Measurements from ENCODE around the gene KAT6B. TPM values are rescaled to one million over a fixed set of nuclear protein-coding genes. Genes with fewer than 3 reads are reported as not detected.

Gene KAT6B
- total RNA-seq, 1 donor from 2014 or later = 24.6 TPM

DNA sequence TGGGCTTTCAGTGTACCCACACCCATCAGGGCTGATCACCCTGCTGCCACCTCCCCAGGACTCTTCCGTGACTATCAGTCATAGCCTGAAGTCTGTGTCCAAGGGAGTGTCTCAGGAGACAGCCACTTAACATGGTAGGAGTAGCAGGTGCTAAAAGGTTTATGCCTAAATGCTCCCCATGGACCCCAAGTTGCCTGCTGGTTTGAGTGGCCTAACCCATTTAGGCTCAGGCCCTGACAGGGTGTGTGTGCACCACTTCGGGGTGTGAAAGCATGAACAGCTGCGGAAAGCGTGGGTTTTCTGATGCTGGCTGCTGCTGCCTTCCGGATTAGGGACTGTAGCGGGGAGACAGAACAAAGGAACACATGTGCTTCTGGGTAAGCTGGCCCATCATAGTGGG is 191.9 kb downstream of the KAT6B start:
- DNase-seq (ENCODE audit: low spot score) = no peak
- Mint-ChIP-seq H3K27ac (no peak overlapping the region), H3K9me3 (peaks cover 4% of the 10 kb centered on the region), H3K4me1 (ENCODE audit: low read depth) (peaks cover 53% of the 10 kb centered on the region), H3K27me3 (ENCODE audit: insufficient read depth) (no peaks in the 10 kb centered on the region), H3K4me3 (no peak overlapping the region), H3K36me3 (ENCODE audit: low read depth) (peaks cover 15% of the 10 kb centered on the region)
- intact Hi-C loops (cut with micrococcal nuclease) = loop anchor here (2.0 to 10.0 kb wide), 2 partner anchors 433 to 513 kb away; no protein-coding TSS in a partner anchor

DNA sequence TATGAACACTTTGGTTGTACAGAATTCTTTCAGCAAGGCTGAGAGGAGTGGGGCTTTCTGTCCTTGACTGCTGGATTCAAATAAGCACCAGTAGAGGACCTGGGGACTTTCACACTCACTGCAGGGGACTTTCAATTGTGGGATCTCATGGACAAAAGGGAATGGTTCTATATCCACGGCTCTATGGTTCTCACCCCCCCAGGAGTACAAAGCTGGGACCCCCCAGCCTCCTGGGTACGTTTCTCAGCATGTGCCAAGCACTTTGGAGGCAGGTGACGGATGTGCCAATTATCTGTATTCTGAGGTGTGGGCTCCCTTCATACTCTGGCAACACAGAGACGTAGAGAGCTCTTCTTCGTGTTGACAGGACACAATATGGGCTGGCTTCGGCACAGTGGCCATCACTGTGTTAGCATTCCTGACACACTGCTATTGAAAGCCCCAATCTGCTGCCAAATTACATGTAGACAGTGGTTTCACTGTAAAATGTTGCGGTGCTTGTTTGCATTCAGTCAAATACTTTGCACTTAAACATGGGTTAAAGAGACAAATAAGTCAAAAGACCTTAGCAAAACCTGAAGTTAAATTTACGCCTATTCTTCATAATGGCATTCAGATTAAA is 192.4 kb downstream of the KAT6B start:
- no peak overlapping the region for H3K4me3 Mint-ChIP-seq
- intact Hi-C loops (cut with micrococcal nuclease) = loop anchor here (1.0 to 10.0 kb wide), 3 partner anchors 279 to 514 kb away; no protein-coding TSS in a partner anchor
- H3K36me3 Mint-ChIP-seq (ENCODE audit: low read depth) = peaks cover 11% of the 10 kb centered on the region
- H3K4me1 Mint-ChIP-seq (ENCODE audit: low read depth) = peaks cover 47% of the 10 kb centered on the region
- no peak overlapping the region for H3K27ac Mint-ChIP-seq
- DNase-seq (ENCODE audit: low spot score) = no peak
- peaks cover 4% of the 10 kb centered on the region for H3K9me3 Mint-ChIP-seq
- H3K27me3 Mint-ChIP-seq (ENCODE audit: insufficient read depth) = no peaks in the 10 kb centered on the region

GRCh38 chr10:75019370-75019769 is 193.0 kb downstream of the KAT6B start:
- H3K9me3 Mint-ChIP-seq = no peaks in the 10 kb centered on the region
- no peak for DNase-seq (ENCODE audit: low spot score)
- peaks cover 43% of the 10 kb centered on the region for H3K4me1 Mint-ChIP-seq (ENCODE audit: low read depth)
- H3K36me3 Mint-ChIP-seq (ENCODE audit: low read depth) = peaks cover 8% of the 10 kb centered on the region
- H3K4me3 Mint-ChIP-seq = no peak overlapping the region
- intact Hi-C loops (cut with micrococcal nuclease) = loop anchor here (1.0 to 10.0 kb wide), 3 partner anchors 280 to 515 kb away; no protein-coding TSS in a partner anchor
- no peak overlapping the region for H3K27ac Mint-ChIP-seq
- H3K27me3 Mint-ChIP-seq (ENCODE audit: insufficient read depth) = no peaks in the 10 kb centered on the region

DNA sequence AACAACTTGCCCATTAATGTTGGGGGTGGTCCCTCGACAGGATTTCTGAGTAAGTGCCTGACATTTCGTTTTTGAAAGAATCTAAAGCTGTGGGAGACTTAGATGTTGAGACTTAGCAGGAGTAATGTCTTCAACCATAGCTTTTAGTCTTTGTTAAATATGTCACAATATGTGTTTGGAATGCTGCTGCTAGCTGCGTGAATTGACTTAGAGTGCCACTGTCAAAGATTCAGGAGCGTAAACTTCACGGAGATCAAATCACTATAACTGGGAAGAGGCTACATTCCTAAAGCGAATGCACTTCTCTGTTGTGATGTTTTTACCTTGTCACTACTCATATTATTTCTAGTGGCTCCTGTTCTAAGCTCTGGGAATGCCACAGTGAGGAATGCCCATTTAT is 193.8 kb downstream of the KAT6B start:
- no peak for DNase-seq (ENCODE audit: low spot score)
- H3K9me3 Mint-ChIP-seq = no peaks in the 10 kb centered on the region
- no peaks in the 10 kb centered on the region for H3K27me3 Mint-ChIP-seq (ENCODE audit: insufficient read depth)
- intact Hi-C loops (cut with micrococcal nuclease) = no loop called here
- H3K4me3 Mint-ChIP-seq = no peak overlapping the region
- peaks cover 35% of the 10 kb centered on the region for H3K4me1 Mint-ChIP-seq (ENCODE audit: low read depth)
- no peak overlapping the region for H3K27ac Mint-ChIP-seq
- peaks cover 12% of the 10 kb centered on the region for H3K36me3 Mint-ChIP-seq (ENCODE audit: low read depth)

DNA sequence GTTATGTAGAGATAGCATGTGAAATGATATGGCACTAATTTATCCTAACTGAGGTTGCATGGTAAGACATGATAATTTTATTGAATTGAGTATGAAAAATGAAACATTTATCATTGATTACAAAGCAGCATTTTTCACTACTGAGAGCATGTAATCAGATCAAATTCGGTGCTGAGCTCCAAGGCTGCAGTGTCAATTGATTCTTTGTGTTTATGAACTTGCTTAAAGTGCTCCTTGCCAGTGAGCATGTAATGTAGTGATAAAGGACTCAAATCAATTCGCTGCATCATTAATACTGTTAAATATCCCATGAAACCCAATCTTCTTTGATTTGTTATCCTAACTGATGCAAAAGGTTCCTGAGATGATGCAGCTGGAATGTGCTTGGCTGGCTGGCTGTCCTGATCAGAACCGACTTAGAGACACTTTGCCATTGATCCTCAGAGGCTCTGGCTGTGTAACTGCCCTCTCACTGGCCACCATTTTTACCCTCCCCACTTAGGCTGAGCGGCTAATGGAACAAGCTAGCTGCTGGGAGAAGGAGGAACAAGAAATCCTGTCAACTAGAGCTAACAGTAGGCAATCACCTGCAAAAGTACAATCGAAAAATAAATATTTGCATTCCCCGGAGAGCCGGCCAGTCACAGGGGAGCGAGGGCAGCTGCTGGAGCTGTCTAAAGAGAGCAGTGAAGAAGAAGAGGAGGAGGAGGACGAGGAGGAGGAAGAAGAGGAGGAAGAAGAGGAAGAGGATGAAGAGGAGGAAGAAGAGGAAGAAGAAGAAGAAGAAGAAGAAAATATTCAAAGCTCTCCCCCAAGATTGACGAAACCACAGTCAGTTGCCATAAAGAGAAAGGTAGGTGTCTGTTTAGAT is 195.2 kb downstream of the KAT6B start:
- H3K36me3 Mint-ChIP-seq (ENCODE audit: low read depth) = peaks cover 17% of the 10 kb centered on the region
- H3K27ac Mint-ChIP-seq = no peak overlapping the region
- H3K4me1 Mint-ChIP-seq (ENCODE audit: low read depth) = peaks cover 22% of the 10 kb centered on the region
- H3K27me3 Mint-ChIP-seq (ENCODE audit: insufficient read depth) = no peaks in the 10 kb centered on the region
- intact Hi-C loops (cut with micrococcal nuclease) = loop anchor here (1.0 to 2.0 kb wide), 7 partner anchors 79 to 777 kb away; partner anchors contain the start of gene KAT6B
- H3K9me3 Mint-ChIP-seq = no peaks in the 10 kb centered on the region
- no peak overlapping the region for H3K4me3 Mint-ChIP-seq
- DNase-seq (ENCODE audit: low spot score) = no peak

DNA sequence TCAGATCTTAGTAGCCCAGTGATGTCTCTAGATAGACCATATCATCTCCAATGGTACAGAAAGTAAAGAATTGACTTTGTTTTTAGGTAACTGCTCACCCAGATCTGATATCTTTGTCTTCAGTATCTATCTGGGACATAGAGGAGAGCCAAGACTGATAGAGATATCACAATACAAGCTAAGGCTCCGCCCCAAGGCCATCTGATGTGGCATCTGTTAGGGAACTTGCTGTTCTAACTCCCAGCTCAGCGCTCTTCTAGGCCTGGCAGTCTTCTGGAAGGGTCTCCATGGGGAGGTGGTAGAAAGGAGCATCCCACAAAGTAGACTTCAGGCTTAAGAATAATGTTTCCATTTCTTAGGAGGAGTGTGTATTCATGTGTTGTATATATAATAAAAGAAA is 196.7 kb downstream of the KAT6B start:
- intact Hi-C loops (cut with micrococcal nuclease) = loop anchor here (2.0 kb wide), 1 partner anchor 602 kb away; no protein-coding TSS in a partner anchor
- Mint-ChIP-seq H3K27ac (no peak overlapping the region), H3K27me3 (ENCODE audit: insufficient read depth) (no peaks in the 10 kb centered on the region), H3K4me1 (ENCODE audit: low read depth) (peaks cover 22% of the 10 kb centered on the region), H3K4me3 (no peak overlapping the region), H3K9me3 (no peaks in the 10 kb centered on the region), H3K36me3 (ENCODE audit: low read depth) (peaks cover 18% of the 10 kb centered on the region)
- no peak for DNase-seq (ENCODE audit: low spot score)

DNA sequence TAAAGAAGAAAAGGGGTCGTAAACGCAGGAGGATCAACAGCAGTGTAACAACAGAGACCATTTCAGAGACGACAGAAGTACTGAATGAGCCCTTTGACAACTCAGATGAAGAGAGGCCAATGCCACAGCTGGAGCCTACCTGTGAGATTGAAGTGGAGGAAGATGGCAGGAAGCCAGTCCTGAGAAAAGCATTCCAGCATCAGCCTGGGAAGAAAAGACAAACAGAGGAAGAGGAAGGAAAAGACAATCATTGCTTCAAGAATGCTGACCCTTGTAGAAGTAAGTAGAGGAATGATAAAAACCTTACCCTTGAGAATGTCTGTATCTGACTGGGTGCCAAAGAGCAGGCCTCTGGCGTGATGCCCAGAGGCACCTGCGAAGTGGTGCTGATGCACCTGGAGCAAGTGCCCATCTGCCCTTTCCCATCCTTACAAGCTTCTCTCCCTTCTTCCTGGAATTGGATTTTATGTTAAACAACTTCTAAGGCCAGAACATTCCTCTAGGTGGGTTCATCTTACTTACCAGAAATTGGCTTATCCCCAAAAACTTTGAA is 198.6 kb downstream of the KAT6B start:
- Mint-ChIP-seq H3K27ac (no peak overlapping the region), H3K27me3 (ENCODE audit: insufficient read depth) (no peaks in the 10 kb centered on the region), H3K9me3 (no peaks in the 10 kb centered on the region), H3K4me3 (no peak overlapping the region), H3K4me1 (ENCODE audit: low read depth) (peaks cover 8% of the 10 kb centered on the region), H3K36me3 (ENCODE audit: low read depth) (peaks cover 37% of the 10 kb centered on the region)
- intact Hi-C loops (cut with micrococcal nuclease) = no loop called here
- no peak for DNase-seq (ENCODE audit: low spot score)

- Mint-ChIP-seq H3K27me3 (ENCODE audit: insufficient read depth) (no peaks in the 10 kb centered on the region), H3K27ac (no peak overlapping the region), H3K9me3 (no peaks in the 10 kb centered on the region), H3K36me3 (ENCODE audit: low read depth) (peaks cover 36% of the 10 kb centered on the region), H3K4me3 (no peak overlapping the region), H3K4me1 (ENCODE audit: low read depth) (peaks cover 4% of the 10 kb centered on the region)
- no peak for DNase-seq (ENCODE audit: low spot score)
- intact Hi-C loops (cut with micrococcal nuclease) = no loop called here
Measured at GRCh38 chr10:75028049-75028448, 201.6 kb downstream of the KAT6B start.

GRCh38 chr10:75028748-75029147 is 202.3 kb downstream of the KAT6B start:
- peaks cover 11% of the 10 kb centered on the region for H3K4me1 Mint-ChIP-seq (ENCODE audit: low read depth)
- peaks cover 36% of the 10 kb centered on the region for H3K36me3 Mint-ChIP-seq (ENCODE audit: low read depth)
- H3K27me3 Mint-ChIP-seq (ENCODE audit: insufficient read depth) = no peaks in the 10 kb centered on the region
- H3K4me3 Mint-ChIP-seq = no peak overlapping the region
- peak overlapping the region; percentile 46 for H3K27ac Mint-ChIP-seq
- intact Hi-C loops (cut with micrococcal nuclease) = no loop called here
- no peaks in the 10 kb centered on the region for H3K9me3 Mint-ChIP-seq
- no peak for DNase-seq (ENCODE audit: low spot score)

DNA sequence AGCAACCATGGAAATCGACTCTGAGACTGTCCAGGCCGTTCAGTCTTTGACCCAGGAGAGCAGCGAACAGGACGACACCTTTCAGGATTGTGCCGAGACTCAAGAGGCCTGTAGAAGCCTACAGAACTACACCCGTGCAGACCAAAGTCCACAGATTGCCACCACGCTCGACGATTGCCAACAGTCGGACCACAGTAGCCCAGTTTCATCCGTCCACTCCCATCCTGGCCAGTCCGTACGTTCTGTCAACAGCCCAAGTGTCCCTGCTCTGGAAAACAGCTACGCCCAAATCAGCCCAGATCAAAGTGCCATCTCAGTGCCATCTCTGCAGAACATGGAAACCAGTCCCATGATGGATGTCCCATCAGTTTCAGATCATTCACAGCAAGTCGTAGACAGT is 203.0 kb downstream of the KAT6B start:
- Mint-ChIP-seq H3K27ac (peak overlapping the region; percentile 5), H3K4me3 (no peak overlapping the region)

GRCh38 chr10:75029857-75030256 is 203.5 kb downstream of the KAT6B start:
- intact Hi-C loops (cut with micrococcal nuclease) = loop anchor here (5.0 kb wide), 1 partner anchor 878 kb away; the partner anchor contains the start of genes ADK and AP3M1
- Mint-ChIP-seq H3K4me3 (no peak overlapping the region), H3K27ac (peak overlapping the region; percentile 5)

More for the DNA sequence above, 203.0 kb downstream of the KAT6B start:
- Mint-ChIP-seq H3K36me3 (ENCODE audit: low read depth) (peaks cover 41% of the 10 kb centered on the region), H3K4me1 (ENCODE audit: low read depth) (peaks cover 18% of the 10 kb centered on the region), H3K27me3 (ENCODE audit: insufficient read depth) (no peaks in the 10 kb centered on the region), H3K9me3 (peaks cover 7% of the 10 kb centered on the region)
- intact Hi-C loops (cut with micrococcal nuclease) = no loop called here
- no peak for DNase-seq (ENCODE audit: low spot score)

GRCh38 chr10:75030371-75030770 is 204.0 kb downstream of the KAT6B start:
- H3K27me3 Mint-ChIP-seq (ENCODE audit: insufficient read depth) = no peaks in the 10 kb centered on the region
- peaks cover 16% of the 10 kb centered on the region for H3K9me3 Mint-ChIP-seq
- H3K4me3 Mint-ChIP-seq = no peak overlapping the region
- no peak for DNase-seq (ENCODE audit: low spot score)
- H3K36me3 Mint-ChIP-seq (ENCODE audit: low read depth) = peaks cover 41% of the 10 kb centered on the region
- intact Hi-C loops (cut with micrococcal nuclease) = loop anchor here (5.0 kb wide), 1 partner anchor 878 kb away; the partner anchor contains the start of genes ADK and AP3M1
- peaks cover 27% of the 10 kb centered on the region for H3K4me1 Mint-ChIP-seq (ENCODE audit: low read depth)
- no peak overlapping the region for H3K27ac Mint-ChIP-seq

More at GRCh38 chr10:75029857-75030256, 203.5 kb downstream of the KAT6B start:
- no peak for DNase-seq (ENCODE audit: low spot score)
- no peaks in the 10 kb centered on the region for H3K27me3 Mint-ChIP-seq (ENCODE audit: insufficient read depth)
- H3K36me3 Mint-ChIP-seq (ENCODE audit: low read depth) = peaks cover 41% of the 10 kb centered on the region
- H3K9me3 Mint-ChIP-seq = peaks cover 11% of the 10 kb centered on the region
- peaks cover 22% of the 10 kb centered on the region for H3K4me1 Mint-ChIP-seq (ENCODE audit: low read depth)

All from activated T-helper 1 cell treated with anti-CD3 and anti-CD28 coated beads, Interleukin-12 subunit alpha, Interleukin-12 subunit beta, Interleukin-2, Interleukin-4 antibody, amounts not matched to agents 30 ng/mL and 10 ng/mL and 1 ng/mL, durations not matched to agents 14 hours and 24 hours and 36 hours (primary cell).